HepG2 (cell line): Measurements from ENCODE around the gene TMEM231. TPM values are rescaled to one million over a fixed set of nuclear protein-coding genes. Genes with fewer than 3 reads are reported as not detected.
A peak's percentile ranks its signal among the peaks of the same experiment; 100 is the strongest.

Experiments
- ATAC-seq: fragments of 200-7000 bp; cut with Tn5 transposase; 3 replicates; pipeline ENCODE4 v1.9.1; 2020; ENCODE audit warnings: mild to moderate bottlenecking, moderate library complexity
- BruUV-seq: library from RNA; stranded (reverse); fragments of 400-500 nt; replicated peaks from 2 replicates; lab custom pipeline; 2021; lab: Mats Ljungman, UMichigan
- CTCF ChIA-PET: fragments of 300-600 bp; formaldehyde crosslinking; extraction: SDS; loops from one replicate; lab custom pipeline; 2021; ENCODE audit warnings: low total read pairs, inconsistent platforms, low intra/inter-chr PET ratio; lab: Yijun Ruan, JAX
- POLR2A ChIA-PET: fragments of 350-600 bp; sonication (Branson Sonifier 250); formaldehyde crosslinking; loops from one replicate; lab custom pipeline; 2020; ENCODE audit warnings: antibody characterized with exemption, inconsistent platforms; lab: Yijun Ruan, JAX
- DNase-seq: peaks from one replicate; pipeline ENCODE4 v3.0.0-alpha.2; 2015; ENCODE audit warnings: low spot score
- FAIRE-seq: peaks from 3 replicates; lab custom pipeline; 2011; peaks lifted over from hg19 to GRCh38; lab: Jason Lieb, UNC
- H2AFZ ChIP-seq: one replicate; pipeline ENCODE4 v1.6.1; 2011; ENCODE audit warnings: low read length, inconsistent platforms
- H3K27ac ChIP-seq: fragments of 300-600 bp; 3 replicates; pipeline ENCODE4 v1.8.0; 2011; ENCODE audit warnings: mixed run types, mild to moderate bottlenecking, mixed read lengths, low read length, inconsistent platforms; ENCODE audit not compliant: insufficient read depth; ENCODE audit errors: extremely low read length
- H3K27me3 ChIP-seq, 2 experiments: fragments of 200-600 bp in 1 of 2; 2 replicates in 1 of 2; 3 replicates in 1 of 2; pipeline versions ENCODE4 v1.6.0 to v1.8.0; 2011; ENCODE audit warnings: low read length in 2 of 2, mild to moderate bottlenecking in 2 of 2, moderate library complexity in 2 of 2, inconsistent platforms in 1 of 2; ENCODE audit not compliant: insufficient read depth in 2 of 2, control insufficient read depth in 1 of 2
- H3K36me3 ChIP-seq, 2 experiments: fragments of 200-600 bp in 1 of 2; replicated peaks in 1 of 2; 2 replicates in 1 of 2; 3 replicates in 1 of 2; pipeline versions ENCODE4 v1.5.1 to v1.8.0; 2011; ENCODE audit warnings: low read length in 2 of 2, inconsistent platforms in 1 of 2; ENCODE audit not compliant: insufficient read depth in 2 of 2, control insufficient read depth in 1 of 2
- H3K4me1 ChIP-seq: 2 replicates; pipeline ENCODE4 v1.5.1; 2012; ENCODE audit warnings: low read length, inconsistent platforms; ENCODE audit not compliant: insufficient read depth
- H3K4me2 ChIP-seq: 2 replicates; pipeline ENCODE4 v1.6.0; 2011; ENCODE audit warnings: low read depth, low read length, inconsistent platforms
- H3K4me3 ChIP-seq, 3 experiments: fragments of 200-600 bp in 1 of 3; sonication (generic), shearing (Covaris generic) in 1 of 3; replicated peaks in 1 of 3; 2 replicates each; pipeline ENCODE4 v1.5.1; 2011 to 2016; ENCODE audit warnings: low read length in 3 of 3, inconsistent platforms in 2 of 3, low read depth in 2 of 3, mild to moderate bottlenecking in 2 of 3, control low read depth in 1 of 3, mixed read lengths in 1 of 3; ENCODE audit not compliant: insufficient read depth in 1 of 3
- H3K79me2 ChIP-seq: one replicate; pipeline ENCODE4 v1.6.1; 2011; ENCODE audit warnings: low read length, inconsistent platforms; ENCODE audit not compliant: insufficient read depth
- H3K9ac ChIP-seq: 2 replicates; pipeline ENCODE4 v1.6.0; 2011; ENCODE audit warnings: mild to moderate bottlenecking, low read depth, low read length, inconsistent platforms; ENCODE audit not compliant: insufficient read depth
- H3K9me3 ChIP-seq: 2 replicates; pipeline ENCODE4 v1.5.1; 2012; ENCODE audit warnings: mild to moderate bottlenecking, low read length
- H4K20me1 ChIP-seq: 2 replicates; pipeline ENCODE4 v1.6.0; 2011; ENCODE audit warnings: inconsistent platforms, mild to moderate bottlenecking, low read length, moderate library complexity; ENCODE audit not compliant: insufficient read depth
- CAMTA2 ChIP-seq: sonication (generic); formaldehyde crosslinking; IDR thresholded peaks from 2 replicates; pipeline ENCODE4 v1.4.0; 2020; ENCODE audit warnings: mild to moderate bottlenecking, missing genetic modification reagents, borderline replicate concordance
- HNF1A ChIP-seq, 2 experiments: sonication (generic) in 1 of 2; formaldehyde crosslinking in 1 of 2; IDR thresholded peaks; 2 replicates each; pipeline versions ENCODE4 v1.4.0 to v1.6.1; 2016 to 2020; ENCODE audit warnings: borderline replicate concordance in 1 of 2, low read depth in 1 of 2, mild to moderate bottlenecking in 1 of 2, missing genetic modification reagents in 1 of 2
- HNRNPLL ChIP-seq: fragments of 200-400 bp; formaldehyde crosslinking; IDR thresholded peaks from 2 replicates; pipeline ENCODE4 v1.6.1; 2017; ENCODE audit warnings: mild to moderate bottlenecking, low read depth, low read length; ENCODE audit not compliant: poor library complexity, severe bottlenecking
- KDM2A ChIP-seq: sonication (generic); formaldehyde crosslinking; IDR thresholded peaks from 2 replicates; pipeline ENCODE4 v1.4.0; 2020; ENCODE audit warnings: low read depth, missing genetic modification reagents, borderline replicate concordance
- MAX ChIP-seq: IDR thresholded peaks from 2 replicates; pipeline ENCODE4 v1.6.1; 2012; ENCODE audit warnings: inconsistent platforms
- MXI1 ChIP-seq: IDR thresholded peaks from 3 replicates; pipeline ENCODE4 v1.6.1; 2012; ENCODE audit warnings: low read depth, low read length, inconsistent platforms, borderline replicate concordance
- NRL ChIP-seq: sonication (generic); formaldehyde crosslinking; IDR thresholded peaks from 2 replicates; pipeline ENCODE4 v1.5.0; 2020; ENCODE audit warnings: missing genetic modification reagents, mild to moderate bottlenecking, moderate library complexity, borderline replicate concordance
- TARDBP ChIP-seq: sonication (generic); formaldehyde crosslinking; IDR thresholded peaks from 2 replicates; pipeline ENCODE4 v1.8.0; 2022; ENCODE audit warnings: mild to moderate bottlenecking, missing genetic modification reagents
- TBL1XR1 ChIP-seq: fragments of 150-350 bp; IDR thresholded peaks from 2 replicates; pipeline ENCODE4 v1.6.1; 2014; ENCODE audit warnings: borderline replicate concordance, low read length; ENCODE audit not compliant: partially characterized antibody
- THAP7 ChIP-seq: sonication (generic); formaldehyde crosslinking; IDR thresholded peaks from 2 replicates; pipeline ENCODE4 v1.8.1; 2023; ENCODE audit warnings: mild to moderate bottlenecking, missing genetic modification reagents
- TSC22D2 ChIP-seq: sonication (generic); formaldehyde crosslinking; IDR thresholded peaks from 2 replicates; pipeline ENCODE4 v1.5.1; 2020; ENCODE audit warnings: missing genetic modification reagents, mild to moderate bottlenecking, borderline replicate concordance
- ZNF260 ChIP-seq: sonication (generic); formaldehyde crosslinking; IDR thresholded peaks from 2 replicates; pipeline ENCODE4 v1.4.0; 2020; ENCODE audit warnings: missing genetic modification reagents, low read depth, mild to moderate bottlenecking, borderline replicate concordance
- ZNF414 ChIP-seq: sonication (generic); formaldehyde crosslinking; IDR thresholded peaks from 2 replicates; pipeline ENCODE4 v1.5.0; 2020; ENCODE audit warnings: missing genetic modification reagents
- ZNF432 ChIP-seq: sonication (generic); formaldehyde crosslinking; IDR thresholded peaks from 2 replicates; pipeline ENCODE4 v1.5.0; 2020; ENCODE audit warnings: missing genetic modification reagents, mild to moderate bottlenecking, borderline replicate concordance
- ZNF546 ChIP-seq: sonication (generic); formaldehyde crosslinking; conservative IDR thresholded peaks from 2 replicates; pipeline ENCODE4 v1.8.1; 2023; ENCODE audit warnings: mild to moderate bottlenecking, missing genetic modification reagents
- ZNF563 ChIP-seq: sonication (generic); formaldehyde crosslinking; IDR thresholded peaks from 2 replicates; pipeline ENCODE4 v1.8.0; 2022; ENCODE audit warnings: mild to moderate bottlenecking, moderate library complexity, missing genetic modification reagents
- ZNF747 ChIP-seq: sonication (generic); formaldehyde crosslinking; IDR thresholded peaks from 2 replicates; pipeline ENCODE4 v1.8.1; 2023; ENCODE audit warnings: missing genetic modification reagents, mild to moderate bottlenecking, borderline replicate concordance
- ZNF839 ChIP-seq: sonication (generic); formaldehyde crosslinking; IDR thresholded peaks from 2 replicates; pipeline ENCODE4 v1.4.0; 2020; ENCODE audit warnings: missing genetic modification reagents, mild to moderate bottlenecking, borderline replicate concordance
- WGBS: methylation state at CpG from one replicate; pipeline ENCODE4 v1.1.6; 2017; ENCODE audit warnings: low lambda C conversion rate; 5-methylcytosine and 5-hydroxymethylcytosine counted together
- in situ Hi-C: cut with HindIII; loops from 2 replicates; pipeline ENCODE4 v1.10.0; 2017; ENCODE audit warnings: low pct_unique_long_range_greater_than_20kb; ENCODE audit not compliant: extremely low pct_ligation_motif_present
- intact Hi-C: fragments of 100-400 bp; cut with micrococcal nuclease; formaldehyde crosslinking; loops from one replicate; pipeline ENCODE4 v1.10.0; 2022; ENCODE audit not compliant: unreplicated experiment
- polyA plus RNA-seq, 8 experiments: library from polyadenylated mRNA; depleted of rRNA in 3 of 8; stranded (reverse) in 7 of 8; unstranded in 1 of 8; fragments of >200 nt; fragmentation: Illumina TruSeq in 4 of 8; extraction: Trizol in 4 of 8; gene quantifications; 2 replicates each; pipeline versions ENCODE4 v1.2.1 to v1.2.3, GENCODE V29; 2011 to 2016; ENCODE audit warnings: low read depth in 4 of 8, missing spikeins in 1 of 8, mixed read lengths in 1 of 8; ENCODE audit not compliant: insufficient read depth in 1 of 8
- total RNA-seq, 5 experiments: library from RNA; depleted of rRNA; stranded (reverse); fragments of >200 nt; fragmentation: Illumina TruSeq; extraction: Trizol; gene quantifications; 2 replicates each; pipeline ENCODE4 v1.2.3, GENCODE V29; 2016; ENCODE audit warnings: low read depth in 1 of 5

Gene TMEM231
- total and polyA plus RNA-seq, 2 of the 13 experiments (the other 11 are each of a cell fraction or from before 2014, with no cell fraction given), result 3.5 to 7.4 TPM

GRCh38 chr16:75494661-75495075, 61.4 kb downstream of the TMEM231 start:
- 6% methylated on average over 22 of the region's 26 CpGs for WGBS
- Histone ChIP-seq H3K9ac (peak overlapping the region; percentile 50), H3K9me3 (no peaks in the 10 kb centered on the region), H2AFZ (peak overlapping the region; percentile 8), H3K79me2 (no peaks in the 10 kb centered on the region), H3K4me3 (peak overlapping the region; percentile 47 to 69 (median 50)), H3K27ac (no peak overlapping the region), H3K4me1 (peaks cover 39% of the 10 kb centered on the region), H4K20me1 (no peaks in the 10 kb centered on the region), H3K36me3 (no peaks in the 10 kb centered on the region), H3K27me3 (peaks cover 0 to 26% of the 10 kb centered on the region in 2 experiments; a peak in 2 of 5 replicates), H3K4me2 (peak overlapping the region; percentile 97)
- BruUV-seq, result no TSS peak
- no peak for DNase-seq
- POLR2A ChIA-PET, result interaction anchor here (0.7 to 1.0 kb wide), 2 partner anchors 9 to 22 kb away, joined by 3 read pairs; no protein-coding TSS in a partner anchor
- intact Hi-C loops, result no loop called here
- no peak for FAIRE-seq
- peak; percentile 48 for ATAC-seq
- in situ Hi-C loops, result no loop called here
- CTCF ChIA-PET, result no interaction called here
- no peak for TF ChIP-seq TARDBP (CRISPR knock-in tag)
- peak; percentile 7 for TF ChIP-seq HNRNPLL
- no peak for TF ChIP-seq CAMTA2
- TF ChIP-seq ZNF839, result no peak
- TF ChIP-seq THAP7 (CRISPR knock-in tag), result no peak
- 0 out of 2 replicates have a peak, but pooled peaks have one; percentile 40 for TF ChIP-seq ZNF747 (CRISPR knock-in tag)
- no peak for TF ChIP-seq ZNF432 (CRISPR knock-in tag)
- TF ChIP-seq TBL1XR1, result no peak
- no peak for TF ChIP-seq MXI1
- TF ChIP-seq HNF1A (IDR thresholded peaks at IDR 0.05; ENCODE audit: low read depth), result no peak
- TF ChIP-seq HNF1A (CRISPR knock-in tag; IDR thresholded peaks at IDR 0.05; ENCODE audit: borderline replicate concordance), result no peak
- TF ChIP-seq ZNF546, result no peak
- TF ChIP-seq MAX, result peak; percentile 38; the same call in 1 of the 2 replicates
- TF ChIP-seq TSC22D2, result no peak
- no peak for TF ChIP-seq ZNF260 (CRISPR knock-in tag)
- no peak for TF ChIP-seq ZNF414 (CRISPR knock-in tag)
- TF ChIP-seq KDM2A, result 0 out of 2 replicates have a peak, but pooled peaks have one; percentile 11
- 0 out of 2 replicates have a peak, but pooled peaks have one; percentile 18 for TF ChIP-seq NRL
- TF ChIP-seq ZNF563, result no peak
